B cell (primary cell): ENCODE measurements around the gene SATB2. TPM values are rescaled to one million over a fixed set of nuclear protein-coding genes. Genes with fewer than 3 reads are reported as not detected.

Experiments used
- ATAC-seq: fragments of 200-7000 bp; cut with Tn5 transposase; one replicate; pipeline ENCODE4 v1.10.0; 2021; ENCODE audit warnings: low read depth, mild to moderate bottlenecking, moderate number of reproducible peaks, moderate library complexity
- CTCF ChIA-PET: fragments of 350-600 bp; sonication (Branson Sonifier 250); formaldehyde crosslinking; loops from one replicate; lab custom pipeline; 2021; ENCODE audit warnings: antibody characterized with exemption, inconsistent platforms; lab: Charles Lee
- POLR2A ChIA-PET: fragments of 350-600 bp; sonication (Branson Sonifier 250); formaldehyde crosslinking; loops from one replicate; lab custom pipeline; 2021; ENCODE audit warnings: antibody characterized with exemption; lab: Charles Lee
- DNase-seq: peaks from one replicate; pipeline ENCODE4 v3.0.0; 2013
- H2AFZ ChIP-seq: 2 replicates; pipeline ENCODE4 v1.6.1; 2012; ENCODE audit warnings: mild to moderate bottlenecking, low read depth, low read length; ENCODE audit not compliant: insufficient read depth, poor library complexity, severe bottlenecking
- H3K27ac ChIP-seq, 2 donors: 1 replicate in 1 of 2; 2 replicates in 1 of 2; pipeline ENCODE4 v1.5.1; 2012 to 2013; ENCODE audit warnings: low read length in 2 of 2, mild to moderate bottlenecking in 2 of 2, moderate library complexity in 1 of 2
- H3K27me3 ChIP-seq, 4 experiments: fragments of 200-600 bp in 1 of 4; sonication (generic) in 1 of 4; replicated peaks in 1 of 4; 1 replicate in 2 of 4; 2 replicates in 2 of 4; pipeline versions ENCODE4 v1.6.1 to v1.7.0; 2013 to 2016; ENCODE audit warnings: low read length in 3 of 4, mild to moderate bottlenecking in 2 of 4, mixed read lengths in 1 of 4, moderate library complexity in 1 of 4; ENCODE audit not compliant: insufficient read depth in 4 of 4, control insufficient read depth in 3 of 4; ENCODE audit errors: control extremely low read depth in 1 of 4
- H3K36me3 ChIP-seq, 2 experiments: replicated peaks in 1 of 2; 1 replicate in 1 of 2; 2 replicates in 1 of 2; pipeline versions ENCODE4 v1.6.1 to v1.7.1; 2013; ENCODE audit warnings: low read length in 1 of 2; ENCODE audit not compliant: insufficient read depth in 2 of 2, control insufficient read depth in 1 of 2; ENCODE audit errors: control extremely low read depth in 1 of 2, extremely low read depth in 1 of 2
- H3K4me1 ChIP-seq, 2 donors: fragments of 200-600 bp in 1 of 2; sonication (generic) in 1 of 2; 1 replicate in 1 of 2; 2 replicates in 1 of 2; pipeline versions ENCODE4 v1.5.1 to v1.6.1; 2013 to 2017; ENCODE audit warnings: low read length in 2 of 2; ENCODE audit not compliant: control insufficient read depth in 2 of 2, insufficient read depth in 2 of 2
- H3K4me2 ChIP-seq: replicated peaks from 2 replicates; pipeline ENCODE3; 2012; ENCODE audit warnings: mild to moderate bottlenecking, low read depth, low read length; ENCODE audit not compliant: poor library complexity, severe bottlenecking
- H3K4me3 ChIP-seq, 5 experiments: fragments of 200-600 bp in 1 of 5; sonication (generic) in 1 of 5; 1 replicate in 3 of 5; 2 replicates in 2 of 5; pipeline versions ENCODE4 v1.5.1 to v1.7.0; 2011 to 2016; ENCODE audit warnings: low read length in 4 of 5, mild to moderate bottlenecking in 4 of 5, low read depth in 2 of 5, control low read depth in 1 of 5, moderate library complexity in 1 of 5; ENCODE audit not compliant: insufficient read depth in 1 of 5; ENCODE audit errors: control extremely low read depth in 1 of 5, extremely low read depth in 1 of 5
- H3K79me2 ChIP-seq: fragments of 200-600 bp; sonication (generic); one replicate; pipeline ENCODE4 v1.6.0; 2016; ENCODE audit warnings: low read length; ENCODE audit not compliant: control insufficient read depth, insufficient read depth
- H3K9ac ChIP-seq: fragments of 200-600 bp; sonication (generic); 2 replicates; pipeline ENCODE4 v1.6.1; 2017; ENCODE audit warnings: mild to moderate bottlenecking, low read length, moderate library complexity
- H3K9me3 ChIP-seq, 3 donors: one replicate each; pipeline versions ENCODE4 v1.6.1 to v1.7.1; 2013; ENCODE audit warnings: low read length in 2 of 3; ENCODE audit not compliant: control insufficient read depth in 2 of 3, insufficient read depth in 1 of 3; ENCODE audit errors: control extremely low read depth in 1 of 3
- H4K20me1 ChIP-seq: 2 replicates; pipeline ENCODE4 v1.6.0; 2012; ENCODE audit warnings: mild to moderate bottlenecking, low read length; ENCODE audit not compliant: insufficient read depth, control insufficient read depth, poor library complexity, severe bottlenecking
- H3K27ac Mint-ChIP-seq: one replicate; pipeline ENCODE4 v1.8.0; 2021; ENCODE audit warnings: mixed read lengths
- H3K27me3 Mint-ChIP-seq: one replicate; pipeline ENCODE4 v1.8.0; 2021; ENCODE audit warnings: mixed read lengths
- H3K4me1 Mint-ChIP-seq: one replicate; pipeline ENCODE4 v1.8.0; 2021; ENCODE audit warnings: mixed read lengths
- H3K4me3 Mint-ChIP-seq: one replicate; pipeline ENCODE4 v1.8.0; 2021; ENCODE audit warnings: mixed read lengths
- H3K9me3 Mint-ChIP-seq: one replicate; pipeline ENCODE4 v1.8.0; 2022; ENCODE audit warnings: mixed read lengths; ENCODE audit not compliant: insufficient read depth
- CTCF ChIP-seq: fragments of 200-600 bp; IDR thresholded peaks from one replicate; pipeline ENCODE4 v1.8.0; 2022; ENCODE audit warnings: antibody characterized with exemption, mild to moderate bottlenecking
- EZH2 ChIP-seq: IDR thresholded peaks from 2 replicates; pipeline ENCODE4 v1.6.1; 2012; ENCODE audit warnings: borderline replicate concordance, low read depth, mild to moderate bottlenecking, moderate library complexity, low read length; ENCODE audit not compliant: insufficient read depth, poor library complexity, severe bottlenecking
- WGBS: methylation state at CpG from one replicate; pipeline ENCODE4 v1.1.5; 2013; ENCODE audit warnings: missing lambda C conversion rate; ENCODE audit not compliant: insufficient coverage; 5-methylcytosine and 5-hydroxymethylcytosine counted together
- intact Hi-C: fragments of 100-400 bp; cut with micrococcal nuclease; formaldehyde crosslinking; loops from one replicate; pipeline ENCODE4 v1.10.0; 2022
- polyA plus RNA-seq: library from polyadenylated mRNA; depleted of rRNA; stranded (reverse); fragments of >200 nt; gene quantifications from 2 replicates; pipeline ENCODE4 v1.2.3, GENCODE V29; 2012
- total RNA-seq, 2 donors: library from RNA; stranded (reverse); fragments of 120-200 nt in 1 of 2; gene quantifications; 1 replicate in 1 of 2; 2 replicates in 1 of 2; pipeline versions ENCODE4 v1.2.3 to v1.2.4, GENCODE V29; 2013 to 2022

SATB2 gene
- total and polyA plus RNA-seq, 2 donors (not counting 1 experiment from before 2014, with no cell fraction given): 0.13 to 0.49 TPM

- no peak for DNase-seq
- Histone ChIP-seq H3K4me3 (no peak overlapping the region), H3K27ac (no peak overlapping the region), H2AFZ (no peak overlapping the region), H3K9me3 (no peaks in the 10 kb centered on the region), H4K20me1 (no peaks in the 10 kb centered on the region), H3K9ac (no peak overlapping the region), H3K4me1 (no peaks in the 10 kb centered on the region), H3K27me3 (no peaks in the 10 kb centered on the region), H3K36me3 (no peaks in the 10 kb centered on the region), H3K4me2 (no peak overlapping the region), H3K79me2 (no peaks in the 10 kb centered on the region)
- TF ChIP-seq EZH2 (no peak), CTCF (no peak)
- Mint-ChIP-seq H3K4me1 (no peaks in the 10 kb centered on the region), H3K27me3 (no peaks in the 10 kb centered on the region), H3K9me3 (no peaks in the 10 kb centered on the region), H3K27ac (no peak overlapping the region), H3K4me3 (no peak overlapping the region)
- CTCF ChIA-PET: no interaction called here
- WGBS: no CpG with 5 or more reads among the region's 1 CpG
- intact Hi-C loops: no loop called here
- no peak for ATAC-seq
- POLR2A ChIA-PET: no interaction called here
Observed at GRCh38 chr2:199342334-199342733, 115.4 kb downstream of the SATB2 start.

GRCh38 chr2:199341123-199341522 lies 116.6 kb downstream of the SATB2 start:
- Histone ChIP-seq H3K4me3 (no peak overlapping the region), H3K4me2 (no peak overlapping the region), H3K4me1 (no peaks in the 10 kb centered on the region), H3K9me3 (no peaks in the 10 kb centered on the region), H3K36me3 (no peaks in the 10 kb centered on the region), H2AFZ (no peak overlapping the region), H4K20me1 (no peaks in the 10 kb centered on the region), H3K79me2 (no peaks in the 10 kb centered on the region), H3K9ac (no peak overlapping the region), H3K27me3 (no peaks in the 10 kb centered on the region), H3K27ac (no peak overlapping the region)
- no peaks in the 10 kb centered on the region for H3K27me3 Mint-ChIP-seq
- no peak for DNase-seq
- no peak overlapping the region for H3K27ac Mint-ChIP-seq
- no peak for ATAC-seq
- CTCF ChIA-PET: no interaction called here
- POLR2A ChIA-PET: no interaction called here
- 75% methylated on average over 1 of the region's 3 CpGs for WGBS
- no peak overlapping the region for H3K4me3 Mint-ChIP-seq
- intact Hi-C loops: no loop called here
- TF ChIP-seq CTCF: no peak
- H3K9me3 Mint-ChIP-seq: no peaks in the 10 kb centered on the region
- H3K4me1 Mint-ChIP-seq: no peaks in the 10 kb centered on the region
